NCI-H2196 (cell line): Measurements from ENCODE around the gene KIF26B.
"Not testable (repeated sequence)": the region's sequence is repeated elsewhere in the genome, so short reads cannot be mapped to it uniquely, and the experiment has no call there.

Experiments
- DNase-seq: peaks from one replicate; lab custom pipeline; 2025; ENCODE audit not compliant: unreplicated experiment; lab: John Stamatoyannopoulos, UW

KIF26B gene

GRCh38 chr1:245710961-245711903 lies 556.4 kb downstream of the KIF26B start:
- DNase-seq: no peak

DNA sequence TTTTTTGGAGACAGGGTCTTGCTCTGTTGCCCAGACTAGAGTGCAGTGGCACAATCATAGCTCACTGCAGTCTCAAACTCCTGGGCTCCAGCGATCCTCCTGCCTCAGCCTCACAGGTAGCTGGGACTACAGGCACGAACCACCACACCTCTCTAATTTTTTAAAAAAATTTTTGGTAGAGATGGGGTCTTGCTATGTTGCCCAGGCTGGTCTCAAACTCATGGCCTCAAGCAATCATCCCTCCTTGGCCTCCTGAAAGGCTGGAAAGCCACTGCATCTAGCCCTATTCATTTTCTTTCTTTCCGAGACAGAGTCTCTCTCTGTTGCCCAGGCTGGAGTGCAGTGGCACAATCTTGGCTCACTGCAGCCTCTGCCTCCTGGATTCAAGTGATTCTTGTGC lies 559.2 kb downstream of the KIF26B start:
- not testable (repeated sequence) for DNase-seq

DNA sequence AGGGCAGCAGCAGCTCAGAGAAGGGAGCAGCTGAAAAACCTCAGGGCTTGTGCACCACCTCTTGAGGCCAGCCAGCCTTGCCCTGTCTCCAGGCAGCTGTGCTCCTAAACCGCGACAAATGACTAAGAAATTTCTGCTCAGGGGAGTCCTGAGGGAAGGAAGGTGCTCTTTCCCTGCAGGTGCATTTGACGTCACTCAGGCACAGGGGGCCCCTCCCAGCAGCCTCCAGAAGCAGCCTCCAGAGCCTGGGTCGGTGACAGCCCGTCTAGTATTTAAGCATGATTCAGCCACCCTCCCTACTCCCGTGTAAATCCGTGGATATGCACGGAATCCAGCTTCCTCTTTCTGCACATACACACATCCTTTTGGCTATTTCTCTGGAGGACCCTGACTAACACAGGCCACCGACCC lies 560.5 kb downstream of the KIF26B start:
- DNase-seq: no peak

- DNase-seq: no peak
These were observed 561.2 kb downstream of the KIF26B start for GRCh38 chr1:245715970-245716369.

GRCh38 chr1:245716561-245716960 lies 561.8 kb downstream of the KIF26B start:
- DNase-seq: no peak

GRCh38 chr1:245717611-245718010 lies 562.8 kb downstream of the KIF26B start:
- no peak for DNase-seq

DNA sequence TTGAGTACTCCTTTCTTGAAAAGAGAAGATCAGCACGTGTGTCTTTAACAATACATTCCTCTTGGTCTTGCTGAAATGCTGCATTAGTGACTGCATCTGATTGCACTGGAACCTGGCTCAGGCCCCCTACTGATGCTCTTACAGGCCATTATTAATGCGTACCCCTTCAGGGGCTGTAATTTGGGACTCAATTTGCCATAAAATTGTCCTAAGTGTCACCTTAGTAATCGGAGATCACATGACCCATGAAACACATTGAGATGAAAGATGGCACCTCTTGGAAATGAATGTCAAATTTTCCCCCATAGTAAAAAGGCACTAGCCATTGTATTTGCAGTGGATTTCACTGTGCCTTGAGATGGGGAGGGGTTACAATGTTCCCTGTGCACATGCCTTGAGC lies 563.3 kb downstream of the KIF26B start:
- no peak for DNase-seq

DNA sequence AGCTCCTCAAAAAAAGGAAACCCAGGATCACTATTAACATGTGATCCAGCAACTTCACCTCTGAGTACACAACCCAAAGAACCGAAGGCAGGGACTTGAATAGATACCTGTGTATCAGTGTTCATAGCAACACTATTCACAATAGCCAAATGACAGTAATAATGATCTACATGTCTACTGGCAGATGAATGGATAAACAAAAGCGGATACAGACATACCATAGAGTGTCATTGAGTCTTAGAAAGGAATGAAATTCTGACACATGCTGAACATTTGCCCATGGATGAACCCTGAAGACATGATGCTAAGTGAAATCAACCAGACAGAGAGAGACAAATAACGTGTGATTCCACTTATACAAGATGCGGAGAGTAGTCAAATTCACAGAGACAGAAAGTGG lies 564.2 kb downstream of the KIF26B start:
- no peak for DNase-seq

DNA sequence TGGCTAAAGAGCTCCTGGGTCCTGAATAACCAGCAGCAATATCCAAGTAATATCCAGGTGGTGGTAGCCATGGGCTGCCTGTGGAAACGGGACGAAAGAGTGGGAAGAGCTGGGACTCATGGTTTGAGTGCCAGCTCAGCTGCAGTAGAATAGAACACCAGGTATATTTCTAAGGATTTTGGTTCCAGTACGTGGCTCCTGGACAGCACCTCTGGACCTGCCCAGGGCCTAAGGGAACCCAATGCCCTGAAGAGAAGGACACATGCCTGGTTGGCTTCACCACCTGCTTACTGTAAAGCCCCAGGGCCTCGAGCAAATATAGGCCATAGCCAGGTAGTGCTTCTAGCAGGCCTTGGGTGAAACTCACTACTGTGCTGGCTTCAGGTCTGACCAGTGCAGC lies 566.7 kb downstream of the KIF26B start:
- DNase-seq: no peak

GRCh38 chr1:245728035-245728434 lies 573.2 kb downstream of the KIF26B start:
- not testable (repeated sequence) for DNase-seq

DNA sequence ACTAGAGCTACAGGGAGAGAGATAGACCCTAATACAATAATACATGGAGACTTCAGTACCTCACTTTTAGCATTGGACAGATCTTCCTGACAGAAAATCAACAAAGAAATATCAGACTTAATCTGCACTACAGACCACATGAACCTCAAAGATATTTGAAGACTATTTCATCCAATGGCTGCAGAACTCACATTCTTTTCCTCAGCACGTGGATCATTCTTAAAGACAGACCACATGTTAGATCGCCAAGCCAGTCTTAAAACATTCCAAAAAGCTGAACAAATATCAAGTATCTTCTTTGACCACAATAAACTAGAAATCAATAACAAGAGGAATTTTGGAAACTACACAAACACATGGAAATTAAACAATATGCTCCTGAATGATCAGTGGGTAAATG lies 576.0 kb downstream of the KIF26B start:
- DNase-seq: no peak

- not testable (repeated sequence) for DNase-seq
These were observed 585.6 kb downstream of the KIF26B start for GRCh38 chr1:245740336-245740735.

DNA sequence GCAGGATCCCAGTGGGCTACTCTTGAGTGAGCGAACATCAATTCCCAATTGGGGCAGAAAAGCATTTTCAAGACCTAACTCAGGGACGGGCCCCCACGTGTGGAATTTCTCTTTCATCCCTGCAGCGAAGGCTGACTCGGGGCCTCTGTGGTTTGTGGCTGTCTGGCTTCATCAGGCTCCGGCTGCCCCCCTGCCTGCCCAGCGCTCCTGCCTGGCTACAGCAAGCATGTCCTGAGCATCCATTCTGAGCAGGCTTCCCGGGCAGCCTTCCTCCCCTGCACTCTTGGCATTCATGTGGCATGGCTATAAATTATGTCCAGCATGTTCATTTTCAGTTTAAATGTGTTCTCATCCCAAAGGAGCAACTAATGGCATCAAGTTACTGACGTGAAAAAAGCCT lies 588.1 kb downstream of the KIF26B start:
- DNase-seq: no peak

DNA sequence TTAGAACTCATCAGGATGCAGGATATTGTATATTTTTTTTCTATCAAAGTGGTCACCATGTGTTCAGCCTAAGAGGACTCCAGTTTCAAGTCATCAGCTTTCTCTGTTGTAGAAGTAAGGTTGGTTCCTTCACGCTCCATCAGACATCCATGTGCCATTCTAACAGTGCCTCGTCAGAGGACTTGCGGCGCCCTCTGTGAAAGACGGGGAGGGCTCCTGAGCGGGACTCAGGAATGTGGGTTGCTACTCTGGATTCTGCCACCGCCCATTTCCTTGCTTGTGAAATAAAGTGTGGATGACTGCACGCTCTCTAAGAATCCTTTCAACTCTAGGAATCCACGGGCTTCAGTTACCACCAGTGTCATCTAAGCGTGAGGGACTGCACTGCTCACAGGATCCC lies 593.5 kb downstream of the KIF26B start:
- no peak for DNase-seq

GRCh38 chr1:245748646-245749045 lies 593.9 kb downstream of the KIF26B start:
- no peak for DNase-seq

GRCh38 chr1:245749053-245749452 lies 594.3 kb downstream of the KIF26B start:
- no peak for DNase-seq

DNA sequence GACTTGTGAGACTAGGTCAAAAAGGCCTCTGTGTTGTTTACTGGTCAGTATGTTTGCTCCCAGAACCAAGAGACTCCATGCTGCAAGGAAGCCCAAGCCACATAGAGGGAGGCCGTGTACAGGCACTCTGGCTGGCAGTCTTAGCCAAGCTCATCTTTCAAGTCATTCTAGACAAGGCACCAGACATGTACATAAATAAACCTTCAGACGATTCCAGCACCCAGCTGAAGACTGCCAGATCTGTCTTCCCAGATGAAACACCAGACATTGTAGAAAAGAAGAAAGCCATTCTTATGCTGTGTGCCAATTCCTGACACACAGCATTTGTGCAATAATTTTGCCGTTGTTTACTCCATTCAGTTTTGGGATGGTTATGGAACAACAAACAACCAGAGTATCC lies 595.5 kb downstream of the KIF26B start:
- DNase-seq: no peak

DNA sequence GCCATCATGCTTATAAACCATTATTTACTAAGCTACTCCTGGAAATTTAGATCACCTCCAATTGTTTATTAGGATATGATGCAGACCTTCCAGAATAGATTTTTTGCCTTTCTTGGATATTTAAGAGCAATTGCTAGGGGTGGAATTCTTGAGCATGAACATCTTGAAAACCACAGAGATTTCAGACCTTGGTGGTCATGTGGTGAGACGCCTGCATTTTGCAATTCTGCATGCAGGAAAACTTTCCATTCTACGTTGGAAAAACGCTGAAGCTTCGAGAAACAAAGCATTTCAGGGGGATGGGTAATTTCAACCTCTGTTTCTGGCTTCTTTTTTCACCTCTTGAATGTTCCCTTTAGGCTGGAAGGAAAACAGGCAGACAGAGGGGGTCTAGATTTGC lies 596.3 kb downstream of the KIF26B start:
- no peak for DNase-seq

DNA sequence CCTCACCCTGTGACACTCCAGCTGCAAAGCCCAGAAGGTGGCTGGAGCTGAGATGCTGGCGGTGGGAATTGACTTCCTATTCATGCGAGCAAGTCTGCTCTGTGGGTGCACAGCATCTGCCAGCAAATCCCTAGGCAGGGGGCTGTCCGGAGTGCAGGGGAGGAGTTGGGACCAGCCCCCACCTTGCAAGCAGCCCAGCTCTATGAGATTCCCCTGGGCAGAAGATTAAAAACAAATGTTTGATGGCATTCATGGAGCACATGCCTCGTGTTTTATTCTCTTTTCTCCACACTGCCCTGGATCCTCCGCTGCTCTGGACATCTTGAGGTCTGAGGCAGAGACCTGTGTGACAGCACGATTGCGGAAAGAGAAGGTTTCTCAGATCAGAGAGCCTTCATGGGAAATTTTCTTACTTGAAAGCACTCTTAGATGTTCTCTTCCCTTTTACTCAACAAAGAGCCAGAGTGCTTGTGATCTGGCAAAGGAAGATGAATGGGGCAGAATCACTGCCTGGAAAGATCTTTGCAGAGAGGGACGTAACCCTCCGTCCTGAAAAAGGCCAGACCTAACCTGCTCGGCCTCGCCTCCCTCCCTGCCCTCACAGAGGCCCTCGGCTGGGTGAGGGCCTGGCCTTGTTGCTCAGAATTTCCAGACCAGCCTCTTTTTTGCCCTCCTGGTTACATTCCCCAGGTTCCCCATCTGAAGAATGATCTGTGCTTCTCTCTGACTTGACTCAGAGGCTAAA lies 597.1 kb downstream of the KIF26B start:
- DNase-seq: no peak

DNA sequence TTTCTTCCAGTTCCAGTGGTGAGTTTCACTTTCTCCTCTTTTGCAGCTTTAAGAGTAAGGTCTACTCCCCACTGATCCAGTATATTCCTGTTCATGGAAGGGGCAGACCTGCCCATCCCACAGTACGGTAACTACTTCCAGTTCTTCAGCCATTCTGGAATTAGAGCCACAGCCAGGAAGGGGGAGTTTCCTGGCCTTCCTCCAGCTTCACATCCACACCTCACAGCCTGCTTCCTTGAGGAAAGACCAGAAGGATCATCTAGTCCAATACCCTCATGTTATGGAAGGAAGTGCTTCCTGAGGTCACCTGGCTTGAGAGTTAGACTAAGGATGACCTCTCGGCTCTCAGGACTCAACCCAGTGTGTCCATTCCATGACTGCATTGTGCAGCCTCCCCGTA lies 597.8 kb downstream of the KIF26B start:
- no peak for DNase-seq

GRCh38 chr1:245753807-245754206 lies 599.0 kb downstream of the KIF26B start:
- DNase-seq: no peak

DNA sequence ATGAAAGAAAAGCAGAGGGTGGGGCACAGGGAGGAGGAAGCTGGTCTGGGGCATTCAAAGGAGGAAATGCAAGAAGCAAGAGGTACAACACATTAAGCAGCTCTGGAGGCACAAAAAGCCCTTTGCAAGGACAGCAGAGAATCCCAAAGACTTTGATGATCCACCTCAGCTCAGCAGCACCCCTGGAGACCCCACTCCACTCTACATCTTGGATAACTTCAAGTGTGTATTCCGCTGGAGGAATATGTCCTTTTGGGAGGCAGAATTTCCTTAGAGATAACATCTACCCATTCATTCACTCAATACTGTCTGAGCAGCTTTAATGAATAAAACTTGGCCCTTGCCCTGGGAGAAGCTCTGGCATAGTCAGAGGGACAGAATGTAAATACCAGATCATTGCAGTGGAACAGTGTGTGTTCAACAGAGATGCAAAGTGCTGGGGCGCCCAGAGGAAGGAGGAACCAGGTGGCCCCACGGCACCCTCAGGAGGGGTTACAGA lies 599.7 kb downstream of the KIF26B start:
- no peak for DNase-seq
